NB4 (cell line): ENCODE measurements around the gene EPS15.
A peak's percentile ranks its signal among the peaks of the same experiment; 100 is the strongest.

Source experiments
- DNase-seq: peaks from one replicate; pipeline ENCODE4 v3.0.0; 2010; ENCODE audit warnings: low read depth
- H3K4me3 ChIP-seq: one replicate; pipeline ENCODE4 v1.5.1; 2011; ENCODE audit warnings: mild to moderate bottlenecking, low read depth, low read length, moderate library complexity
- CTCF ChIP-seq: IDR thresholded peaks from one replicate; pipeline ENCODE4 v1.5.1; 2012; ENCODE audit warnings: low read depth, low read length
- MAX ChIP-seq: IDR thresholded peaks from 2 replicates; pipeline ENCODE4 v1.6.1; 2011; ENCODE audit warnings: low read depth, low read length
- MYC ChIP-seq: IDR thresholded peaks from 2 replicates; pipeline ENCODE4 v1.6.1; 2011; ENCODE audit warnings: low read depth, low read length
- POLR2A ChIP-seq: IDR thresholded peaks from 2 replicates; pipeline ENCODE4 v1.6.1; 2011; ENCODE audit warnings: mild to moderate bottlenecking; ENCODE audit not compliant: insufficient read length; ENCODE audit errors: extremely low read depth

The EPS15 gene

GRCh38 chr1:51344602-51345299 is 174.3 kb downstream of the EPS15 start:
- DNase-seq: no peak
- H3K4me3 ChIP-seq: no peak overlapping the region
- TF ChIP-seq CTCF (no peak), POLR2A (no peak), MYC (no peak), MAX (no peak)

GRCh38 chr1:51344276-51344601 is 174.8 kb downstream of the EPS15 start:
- no peak for DNase-seq
- no peak for TF ChIP-seq MAX
- no peak for TF ChIP-seq CTCF
- no peak for TF ChIP-seq POLR2A
- TF ChIP-seq MYC: no peak
- no peak overlapping the region for H3K4me3 ChIP-seq

GRCh38 chr1:51343624-51344023 is 175.4 kb downstream of the EPS15 start:
- no peak overlapping the region for H3K4me3 ChIP-seq
- TF ChIP-seq POLR2A (no peak), CTCF (no peak)
- DNase-seq: no peak

- H3K4me3 ChIP-seq: no peak overlapping the region
- no peak for TF ChIP-seq CTCF
- no peak for TF ChIP-seq POLR2A
- no peak for TF ChIP-seq MAX
- TF ChIP-seq MYC: no peak
- no peak for DNase-seq
Observed at GRCh38 chr1:51342591-51343206, 176.4 kb downstream of the EPS15 start.

- H3K4me3 ChIP-seq: no peak overlapping the region
- peak; percentile 57 for DNase-seq
- no peak for TF ChIP-seq MAX
- TF ChIP-seq CTCF: peak; percentile 51
Observed at GRCh38 chr1:51341876-51342496, 177.1 kb downstream of the EPS15 start.
